Measurements from ENCODE around the gene ANKLE1. TPM values are rescaled to one million over a fixed set of nuclear protein-coding genes. Genes with fewer than 3 reads are reported as not detected.

Gene ANKLE1
- polyA plus RNA-seq, 1 donor from 2014 or later = 6.1 TPM

GRCh38 chr19:17319473-17320238, 38.0 kb downstream of the ANKLE1 start:
- Mint-ChIP-seq H3K4me1 (no peaks in the 10 kb centered on the region), H3K27me3 (no peaks in the 10 kb centered on the region), H3K9me3 (no peaks in the 10 kb centered on the region), H3K4me3 (no peak overlapping the region), H3K27ac (no peak overlapping the region), H3K36me3 (peaks cover 11% of the 10 kb centered on the region)

DNA sequence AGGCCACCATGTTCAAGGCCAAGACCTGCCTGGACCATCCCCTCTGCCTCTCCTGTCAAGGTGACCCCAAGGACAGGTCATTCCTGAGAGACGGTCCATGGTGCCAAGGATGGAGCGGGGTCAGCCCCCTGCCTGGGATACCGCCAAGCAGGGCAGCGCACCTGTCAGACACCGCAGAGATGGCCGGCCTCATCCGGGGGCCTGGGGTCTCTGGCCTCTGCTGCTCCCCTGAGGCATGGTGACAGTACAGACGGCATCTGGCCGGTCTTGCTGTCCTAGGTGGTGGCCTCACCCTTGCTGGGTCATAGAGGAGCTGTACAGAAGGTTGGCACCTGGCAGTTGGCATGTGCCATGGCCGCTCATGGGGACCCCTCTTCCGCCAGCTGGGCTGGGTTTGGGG, 38.7 kb downstream of the ANKLE1 start:
- Mint-ChIP-seq H3K4me3 (no peak overlapping the region), H3K4me1 (no peaks in the 10 kb centered on the region), H3K27ac (no peak overlapping the region), H3K27me3 (no peaks in the 10 kb centered on the region), H3K36me3 (peaks cover 11% of the 10 kb centered on the region), H3K9me3 (no peaks in the 10 kb centered on the region)

DNA sequence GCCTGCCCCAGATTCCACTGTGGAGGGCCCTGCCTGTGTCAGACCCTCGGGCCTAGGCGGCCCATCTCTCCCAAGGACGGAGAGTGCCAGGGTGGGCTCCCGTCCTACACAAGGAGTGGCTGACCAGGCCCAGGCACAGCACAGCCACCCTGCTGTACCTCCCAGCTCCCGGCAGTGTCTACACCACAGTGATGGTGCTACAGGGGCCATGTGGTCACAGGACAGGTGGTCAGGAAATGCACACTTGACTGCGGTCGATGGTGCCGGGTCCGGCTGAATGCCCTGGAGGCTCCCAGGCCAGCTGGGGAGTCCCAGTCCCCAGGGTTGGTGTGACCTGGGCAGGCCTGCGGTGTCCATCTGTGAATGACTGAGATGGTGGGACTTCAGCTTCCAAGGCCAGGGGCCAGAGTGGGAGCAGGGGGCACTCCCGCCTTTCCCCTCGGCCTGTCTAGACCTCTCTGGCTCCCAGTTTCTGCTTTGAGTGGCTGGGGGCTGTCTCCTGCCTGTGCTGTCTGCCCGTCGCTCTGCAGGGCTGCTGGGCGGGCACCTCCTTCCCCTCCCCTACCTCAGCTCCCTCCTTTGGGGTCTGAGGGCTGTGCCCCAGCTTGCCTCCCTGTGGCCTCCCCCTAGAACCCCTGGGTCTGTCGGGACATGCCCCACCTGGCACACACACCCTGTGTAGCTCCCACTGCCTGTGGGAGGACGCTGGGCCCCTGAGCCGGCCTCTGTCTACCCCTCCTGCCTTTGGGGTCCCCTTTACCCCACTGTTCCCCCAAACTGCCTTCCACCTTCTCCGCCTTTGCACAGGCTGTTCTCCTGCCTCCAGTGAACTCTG, 40.2 kb downstream of the ANKLE1 start:
- H3K4me3 Mint-ChIP-seq = no peak overlapping the region
- peaks cover 5% of the 10 kb centered on the region for H3K36me3 Mint-ChIP-seq
- H3K27me3 Mint-ChIP-seq = no peaks in the 10 kb centered on the region
- no peaks in the 10 kb centered on the region for H3K9me3 Mint-ChIP-seq
- no peak overlapping the region for H3K27ac Mint-ChIP-seq
- no peaks in the 10 kb centered on the region for H3K4me1 Mint-ChIP-seq

- Mint-ChIP-seq H3K27ac (no peak overlapping the region), H3K9me3 (no peaks in the 10 kb centered on the region), H3K27me3 (no peaks in the 10 kb centered on the region), H3K36me3 (peaks cover 4% of the 10 kb centered on the region), H3K4me3 (peak overlapping the region in 1 of 4 donors; percentile 49), H3K4me1 (peaks cover 0 to 1% (median 0%) of the 10 kb centered on the region in 3 donors)
Measured at GRCh38 chr19:17322854-17323253, 41.2 kb downstream of the ANKLE1 start.

GRCh38 chr19:17323300-17323963, 41.7 kb downstream of the ANKLE1 start:
- Mint-ChIP-seq H3K4me1 (peaks cover 0 to 2% (median 0%) of the 10 kb centered on the region in 3 donors), H3K27me3 (no peaks in the 10 kb centered on the region), H3K9me3 (no peaks in the 10 kb centered on the region), H3K4me3 (peak overlapping the region in 1 of 4 donors; percentile 60), H3K27ac (no peak overlapping the region), H3K36me3 (peaks cover 4% of the 10 kb centered on the region)

GRCh38 chr19:17323964-17324332, 42.2 kb downstream of the ANKLE1 start:
- Mint-ChIP-seq H3K27me3 (no peaks in the 10 kb centered on the region), H3K4me3 (no peak overlapping the region), H3K27ac (no peak overlapping the region), H3K9me3 (no peaks in the 10 kb centered on the region), H3K36me3 (peaks cover 4% of the 10 kb centered on the region), H3K4me1 (peaks cover 0 to 2% (median 0%) of the 10 kb centered on the region in 3 donors)

DNA sequence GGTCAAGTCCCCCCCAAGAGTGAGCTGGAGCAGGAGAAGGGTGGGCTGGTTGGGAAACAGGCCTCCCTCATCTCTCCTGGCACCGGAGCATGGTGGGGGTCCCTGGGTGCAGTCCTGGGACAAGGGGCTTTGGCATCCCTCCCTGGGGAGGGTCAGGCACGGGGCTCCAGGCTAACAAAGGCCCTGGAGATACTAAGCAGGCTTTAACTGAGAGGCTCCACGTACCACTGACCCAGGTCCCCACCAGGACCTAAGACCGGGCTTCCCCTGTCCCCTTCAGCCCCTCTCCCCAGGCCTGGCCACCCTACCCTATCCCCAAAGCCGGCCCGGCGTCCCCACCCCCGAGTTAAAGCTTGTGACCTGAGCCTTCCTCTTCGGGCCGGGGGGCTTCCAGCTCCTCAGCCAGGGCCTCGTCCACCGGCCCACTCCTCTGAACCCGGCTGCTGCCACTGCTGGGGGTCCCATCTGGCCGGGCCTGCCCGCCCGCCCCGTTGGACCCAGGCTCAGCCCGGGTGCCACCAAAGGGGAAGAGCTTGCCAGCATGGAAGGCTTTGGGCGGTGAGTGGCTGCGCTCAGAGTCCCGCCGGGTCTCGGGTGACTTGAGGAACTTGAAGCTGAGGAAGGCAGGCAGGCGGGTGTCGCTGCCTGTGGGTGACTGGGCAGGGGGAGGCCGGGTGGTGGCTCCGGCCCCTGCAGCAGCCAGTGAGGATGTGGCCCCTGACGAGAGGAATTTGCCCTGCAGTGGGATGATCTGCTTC, 42.8 kb downstream of the ANKLE1 start:
- Mint-ChIP-seq H3K9me3 (no peaks in the 10 kb centered on the region), H3K4me1 (peaks cover 0 to 2% (median 0%) of the 10 kb centered on the region in 3 donors), H3K27ac (no peak overlapping the region), H3K27me3 (no peaks in the 10 kb centered on the region), H3K36me3 (peaks cover 4% of the 10 kb centered on the region), H3K4me3 (no peak overlapping the region)

GRCh38 chr19:17325133-17325532, 43.4 kb downstream of the ANKLE1 start:
- no peak overlapping the region for H3K4me3 Mint-ChIP-seq
- H3K36me3 Mint-ChIP-seq = peaks cover 4% of the 10 kb centered on the region
- no peak overlapping the region for H3K27ac Mint-ChIP-seq

GRCh38 chr19:17325881-17326594, 44.3 kb downstream of the ANKLE1 start:
- peak overlapping the region in 1 of 4 donors; percentile 53 for H3K4me3 Mint-ChIP-seq
- H3K27ac Mint-ChIP-seq = peak overlapping the region in 1 of 3 donors; percentile 35
- H3K4me1 Mint-ChIP-seq = peaks cover 0 to 4% (median 0%) of the 10 kb centered on the region in 3 donors
- H3K9me3 Mint-ChIP-seq = no peaks in the 10 kb centered on the region
- peaks cover 4% of the 10 kb centered on the region for H3K36me3 Mint-ChIP-seq
- peaks cover 11% of the 10 kb centered on the region for H3K27me3 Mint-ChIP-seq

More at GRCh38 chr19:17325133-17325532, 43.4 kb downstream of the ANKLE1 start:
- Mint-ChIP-seq H3K4me1 (peaks cover 0 to 4% (median 0%) of the 10 kb centered on the region in 3 donors), H3K9me3 (no peaks in the 10 kb centered on the region), H3K27me3 (peaks cover 3% of the 10 kb centered on the region)

DNA sequence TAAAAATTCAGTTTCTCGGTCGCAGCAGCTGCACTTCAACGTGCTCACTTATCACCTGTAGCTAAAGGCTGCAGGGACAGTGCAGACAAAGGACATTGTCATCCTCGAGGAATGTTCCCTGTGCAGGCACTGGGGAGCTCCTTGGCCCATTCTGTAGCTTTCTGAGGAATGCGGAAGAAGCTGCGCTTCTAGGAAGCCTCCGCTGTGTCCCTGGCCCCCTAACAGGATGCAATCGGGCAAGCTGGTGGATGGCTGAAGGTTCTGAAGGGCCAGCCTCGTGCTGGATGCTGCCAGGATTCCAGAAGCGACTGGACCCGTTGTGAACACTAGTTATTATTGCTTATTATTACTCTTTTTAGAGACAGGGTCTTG, 44.9 kb downstream of the ANKLE1 start:
- Mint-ChIP-seq H3K36me3 (peaks cover 4% of the 10 kb centered on the region), H3K27ac (peak overlapping the region in 1 of 3 donors; percentile 35), H3K4me3 (peak overlapping the region in 1 of 4 donors; percentile 48), H3K4me1 (peaks cover 0 to 4% (median 0%) of the 10 kb centered on the region in 3 donors), H3K9me3 (no peaks in the 10 kb centered on the region), H3K27me3 (peaks cover 12% of the 10 kb centered on the region)

GRCh38 chr19:17327068-17327653, 45.5 kb downstream of the ANKLE1 start:
- Mint-ChIP-seq H3K36me3 (peaks cover 4% of the 10 kb centered on the region), H3K27me3 (peaks cover 12% of the 10 kb centered on the region), H3K27ac (peak overlapping the region in 1 of 3 donors; percentile 35), H3K4me3 (peak overlapping the region in 2 of 4 donors; percentile 22 to 48), H3K4me1 (peaks cover 0 to 4% (median 0%) of the 10 kb centered on the region in 3 donors), H3K9me3 (no peaks in the 10 kb centered on the region)

DNA sequence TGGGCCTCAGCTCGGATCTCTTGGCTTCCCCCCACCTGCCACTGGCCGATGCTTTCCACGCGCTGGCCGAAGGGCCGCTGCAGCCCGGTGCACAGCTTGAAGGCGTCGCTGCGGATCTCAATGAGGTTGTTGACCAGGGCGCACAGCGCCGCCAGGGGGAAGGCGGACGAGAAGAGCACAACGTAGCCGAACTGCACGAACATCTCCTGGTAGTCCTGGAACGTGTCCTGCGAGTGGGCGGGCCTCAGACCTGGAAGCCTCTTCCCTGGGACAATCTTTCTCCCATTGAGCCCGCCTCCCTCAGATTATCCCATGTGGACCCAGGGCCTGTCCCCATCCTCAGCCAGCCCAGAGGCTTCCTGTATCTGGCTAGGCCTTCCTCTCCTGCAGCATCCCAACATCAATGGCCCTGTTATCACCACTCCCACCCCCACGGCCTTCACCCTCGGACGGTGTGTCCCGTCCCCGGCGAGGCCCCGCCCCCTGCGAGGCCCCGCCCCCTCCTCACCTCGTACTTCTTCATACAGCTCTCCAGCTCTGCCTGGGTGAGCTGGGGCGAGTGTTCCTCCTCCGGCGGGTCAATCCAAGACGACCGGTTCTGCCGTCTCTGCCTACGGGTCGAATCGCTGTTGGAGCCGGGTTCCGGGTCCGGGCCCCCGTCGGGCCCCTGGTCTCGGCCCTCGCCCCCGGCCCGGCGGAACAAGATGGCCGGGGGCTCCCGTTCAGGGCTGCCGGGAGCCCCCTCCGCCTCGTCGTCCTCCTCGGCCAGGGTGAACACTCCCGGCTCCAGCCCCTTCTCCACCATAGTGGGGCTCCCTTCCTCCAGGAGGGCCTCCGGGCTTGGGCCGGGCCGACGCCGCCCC, 46.2 kb downstream of the ANKLE1 start:
- H3K4me3 Mint-ChIP-seq = peak overlapping the region; percentile 72 to 85 (median 78)
- H3K36me3 Mint-ChIP-seq = no peaks in the 10 kb centered on the region
- H3K27ac Mint-ChIP-seq = no peak overlapping the region
- H3K4me1 Mint-ChIP-seq = peaks cover 0 to 4% (median 0%) of the 10 kb centered on the region in 3 donors
- H3K9me3 Mint-ChIP-seq = no peaks in the 10 kb centered on the region
- peaks cover 15% of the 10 kb centered on the region for H3K27me3 Mint-ChIP-seq

Measured in IgD-negative memory B cell (primary cell).